HG03521 (cell line): ENCODE data around the gene CCL1.
"Not testable (repeated sequence)": the region's sequence is repeated elsewhere in the genome, so short reads cannot be mapped to it uniquely, and the experiment has no call there.

Experiments used
- ATAC-seq: cut with Tn5 transposase; IDR thresholded peaks from one replicate; pipeline ENCODE4 v1.9.1; 2021; ENCODE audit warnings: mild to moderate bottlenecking, moderate library complexity; ENCODE audit not compliant: unreplicated experiment

CCL1 gene

GRCh38 chr17:34361478-34362061 lies 1.5 kb downstream of the CCL1 start:
- no peak for ATAC-seq

- ATAC-seq = no peak
Observed at GRCh38 chr17:34360601-34361270, 2.3 kb downstream of the CCL1 start.

DNA sequence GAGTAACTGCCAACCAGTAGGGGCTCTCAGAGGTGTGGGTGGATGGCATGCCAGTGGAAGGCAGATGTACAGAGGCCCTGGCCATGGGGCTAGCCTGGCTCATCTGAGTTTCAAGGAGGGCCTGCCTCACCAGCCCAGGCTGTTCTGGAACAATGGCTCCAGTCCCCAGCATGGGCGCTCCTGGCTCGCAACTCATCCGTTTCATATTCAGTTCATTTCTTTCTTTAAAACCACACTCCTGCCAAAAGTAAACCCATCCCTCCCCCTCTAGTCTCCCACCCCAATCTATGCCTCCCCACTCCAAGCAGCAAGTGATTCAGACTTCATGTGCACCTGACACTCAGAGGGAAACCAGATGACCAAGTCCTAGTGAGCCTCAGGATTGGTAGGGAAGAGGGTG lies 4.4 kb downstream of the CCL1 start:
- ATAC-seq = no peak

GRCh38 chr17:34357398-34357797 lies 5.6 kb downstream of the CCL1 start:
- no peak for ATAC-seq

- ATAC-seq = no peak
Observed at GRCh38 chr17:34356194-34356593, 6.8 kb downstream of the CCL1 start, which contains the start of gene CCL13. Gene CCL13, plus strand, starts transcription at chr17:34356480. Its CDS starts 47 bp downstream, at chr17:34356527.

DNA sequence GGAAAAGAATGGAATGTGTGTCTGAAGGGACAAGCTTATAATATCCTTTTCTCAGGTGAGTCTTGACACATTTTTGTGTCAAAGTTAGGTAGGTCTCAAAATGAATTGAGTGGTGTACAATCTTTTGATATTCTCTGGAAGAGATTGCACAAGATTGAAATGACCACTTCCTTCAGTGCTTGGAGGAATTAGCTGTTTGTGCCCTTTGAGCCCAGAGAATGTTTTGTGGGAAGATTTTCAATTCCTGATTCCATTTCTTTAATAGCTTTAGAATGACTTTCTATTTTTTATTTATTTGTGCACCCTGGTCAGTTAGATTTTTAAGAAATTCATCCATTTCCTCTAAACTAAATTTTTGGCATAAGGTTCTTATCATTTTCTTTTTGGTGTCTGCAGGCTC lies 8.4 kb downstream of the CCL1 start:
- ATAC-seq = no peak

DNA sequence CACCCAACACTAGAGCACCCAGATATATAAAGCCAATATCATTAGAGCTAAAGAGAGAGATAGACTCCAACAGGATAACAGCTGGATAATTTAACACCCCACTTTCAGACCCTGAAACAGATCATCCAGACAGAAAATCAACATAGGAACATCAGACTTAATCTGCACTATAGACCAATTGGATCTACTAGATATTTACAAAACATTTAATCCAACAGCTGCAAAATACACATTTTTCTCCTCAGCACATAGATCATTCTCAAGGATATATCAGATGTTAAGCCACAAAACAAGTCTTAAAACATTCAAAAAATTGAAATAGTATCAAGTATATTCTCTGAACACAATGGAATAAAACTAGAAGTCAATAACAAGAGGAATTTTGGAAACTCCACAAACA lies 10.8 kb downstream of the CCL1 start:
- ATAC-seq = no peak

- ATAC-seq = no peak
Observed at GRCh38 chr17:34351096-34351495, 11.9 kb downstream of the CCL1 start.

GRCh38 chr17:34349751-34350150 lies 13.3 kb downstream of the CCL1 start:
- no peak for ATAC-seq

- no peak for ATAC-seq
Observed at GRCh38 chr17:34347063-34347462, 16.0 kb downstream of the CCL1 start.

DNA sequence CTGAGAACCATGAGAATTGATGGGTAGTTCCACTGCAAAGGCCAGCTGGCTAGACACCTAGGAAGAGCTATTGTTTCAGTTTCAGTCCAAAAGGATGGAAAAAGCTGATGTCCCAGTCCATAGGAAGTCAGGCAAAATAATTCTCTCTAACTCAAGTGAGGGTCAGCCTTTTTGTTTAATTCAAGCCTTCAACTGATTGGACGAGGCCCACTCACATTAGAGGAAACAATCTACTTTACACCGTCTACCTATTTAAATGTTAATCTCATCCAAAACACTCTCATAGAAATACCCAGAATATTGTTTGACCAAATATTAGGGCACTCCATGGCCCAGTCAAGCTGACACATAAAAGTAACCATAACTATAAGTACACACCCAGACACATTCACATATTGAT lies 21.1 kb downstream of the CCL1 start:
- no peak for ATAC-seq

GRCh38 chr17:34339138-34339770 lies 23.8 kb downstream of the CCL1 start:
- no peak for ATAC-seq

DNA sequence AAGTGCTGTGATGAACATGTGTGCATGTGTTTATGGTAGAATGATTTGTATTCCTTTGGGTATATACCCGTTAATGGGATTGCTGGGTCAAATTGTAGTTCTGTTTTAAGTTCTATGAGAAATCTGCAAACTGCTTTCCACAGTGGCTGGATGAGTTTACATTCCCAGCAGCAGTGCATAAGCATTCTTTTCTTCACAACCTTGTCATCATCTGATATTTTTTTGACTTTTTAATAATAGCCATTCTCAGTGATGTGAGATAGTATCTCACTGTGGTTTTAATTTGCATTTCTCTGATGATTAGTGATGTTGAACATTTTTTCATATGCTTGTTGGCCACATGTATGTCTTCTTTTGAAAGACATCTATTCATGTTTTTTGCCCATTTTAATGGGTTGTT lies 25.3 kb downstream of the CCL1 start:
- no peak for ATAC-seq

DNA sequence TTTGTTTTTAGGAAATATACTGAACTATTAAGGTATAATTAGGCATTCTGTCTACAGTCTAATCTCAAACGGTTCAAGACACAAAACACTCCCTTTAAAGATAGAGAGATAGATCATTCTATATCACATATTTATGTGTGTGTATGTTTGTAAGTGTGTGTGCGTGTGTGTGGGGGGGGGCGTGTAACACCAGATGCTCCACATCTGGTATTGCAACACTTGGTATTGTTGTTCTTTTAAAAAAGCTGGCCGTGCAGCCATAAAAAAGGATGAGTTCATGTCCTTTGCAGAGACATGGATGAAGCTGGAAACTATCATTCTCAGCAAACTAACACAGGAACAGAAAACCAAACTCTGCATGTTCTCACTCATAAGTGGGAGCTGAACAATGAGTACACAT lies 35.5 kb downstream of the CCL1 start:
- ATAC-seq = not testable (repeated sequence)

- no peak for ATAC-seq
Observed at GRCh38 chr17:34321964-34322363, 41.1 kb downstream of the CCL1 start.

- no peak for ATAC-seq
Observed at GRCh38 chr17:34319039-34319483, 44.0 kb downstream of the CCL1 start, which contains the start of gene CCL8. Gene CCL8, plus strand, starts transcription at chr17:34319435. Its CDS starts 67 bp downstream, at chr17:34319502.

DNA sequence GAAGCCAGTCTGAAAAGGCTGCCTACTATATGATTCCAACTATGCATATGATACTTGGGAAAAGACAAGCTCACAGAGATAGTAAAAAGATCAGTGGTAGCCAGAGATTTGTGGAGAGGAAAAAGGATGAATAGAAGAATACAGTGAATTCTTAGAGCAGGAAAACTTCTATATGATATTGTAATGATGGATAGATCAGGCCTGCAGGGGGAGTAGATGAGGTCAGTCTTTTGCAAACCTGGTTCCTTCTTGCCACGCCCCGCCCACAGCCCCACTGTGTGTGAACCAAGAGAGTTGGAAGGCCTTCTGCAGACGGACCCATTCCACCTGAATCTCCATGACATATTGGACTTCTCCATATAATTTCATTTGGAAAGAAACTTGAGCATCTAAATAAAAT lies 44.6 kb downstream of the CCL1 start:
- no peak for ATAC-seq

DNA sequence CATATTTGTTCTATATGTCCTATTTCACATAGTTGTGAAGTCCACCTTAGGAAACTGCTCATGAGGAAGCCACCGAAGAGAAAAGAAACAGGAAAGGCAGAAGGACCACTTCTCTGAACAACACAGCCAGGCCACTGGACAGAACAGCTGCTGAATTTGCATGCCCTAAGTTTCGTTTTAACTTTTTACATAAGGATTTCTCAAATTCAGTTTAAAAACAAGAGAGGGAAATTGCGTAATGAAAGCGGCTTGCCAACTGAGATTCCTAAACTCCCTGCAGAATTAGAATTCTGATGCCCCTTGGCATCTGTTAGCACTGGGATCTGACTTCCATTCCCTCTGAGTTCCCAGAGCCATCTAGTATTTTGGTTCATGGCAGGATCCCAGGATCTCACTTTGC lies 48.8 kb downstream of the CCL1 start:
- no peak for ATAC-seq

DNA sequence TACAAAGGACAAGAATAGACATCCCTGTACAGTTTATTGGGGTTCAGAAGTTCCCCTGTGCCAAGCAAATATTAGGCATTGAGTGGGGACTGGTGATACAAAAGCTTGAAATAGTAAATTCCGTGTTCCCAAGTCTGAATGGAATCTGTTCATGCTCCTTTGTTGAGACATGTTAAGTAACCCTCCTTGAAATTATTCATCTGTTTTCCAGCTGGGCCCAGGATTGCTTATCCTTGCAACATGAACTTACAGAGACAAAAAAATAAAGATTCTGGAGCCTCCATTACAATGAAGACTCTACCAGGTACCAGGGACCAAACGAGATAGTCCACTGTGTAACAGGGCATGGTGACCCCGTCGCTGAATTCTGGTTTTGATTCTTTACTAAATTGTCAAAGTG lies 49.9 kb downstream of the CCL1 start:
- ATAC-seq = no peak

GRCh38 chr17:34312080-34312479 lies 51.0 kb downstream of the CCL1 start:
- ATAC-seq = no peak

- ATAC-seq = no peak
Observed at GRCh38 chr17:34311291-34311690, 51.7 kb downstream of the CCL1 start.
